HepG2 (cell line): Measurements from ENCODE around the gene TUBE1. TPM values are rescaled to one million over a fixed set of nuclear protein-coding genes. Genes with fewer than 3 reads are reported as not detected.
A peak's percentile ranks its signal among the peaks of the same experiment; 100 is the strongest.

Source experiments
- AGO1 ChIP-seq: fragments of 200-400 bp; formaldehyde crosslinking; IDR thresholded peaks from 2 replicates; pipeline ENCODE4 v1.6.1; 2017; ENCODE audit warnings: mild to moderate bottlenecking, low read depth, low read length, moderate library complexity; ENCODE audit not compliant: poor library complexity, severe bottlenecking
- ATAD3A ChIP-seq: sonication (generic); formaldehyde crosslinking; IDR thresholded peaks from 2 replicates; pipeline ENCODE4 v1.4.0; 2020; ENCODE audit warnings: missing genetic modification reagents
- EHMT2 ChIP-seq: fragments of 200-600 bp; sonication (generic); IDR thresholded peaks from 2 replicates; pipeline ENCODE4 v1.7.0; 2017; ENCODE audit warnings: antibody characterized with exemption, low read depth, low read length, borderline replicate concordance
- IKZF1 ChIP-seq: fragments of 450-650 bp; IDR thresholded peaks from 2 replicates; pipeline ENCODE4 v1.7.1; 2016
- KLF16 ChIP-seq, 2 experiments: sonication (generic) in 1 of 2; formaldehyde crosslinking in 1 of 2; IDR thresholded peaks; 2 replicates each; pipeline versions ENCODE4 v1.6.1 to v1.8.0; 2016 to 2023; ENCODE audit warnings: missing genetic modification reagents in 2 of 2, missing compliant biosample characterization in 1 of 2
- NAIF1 ChIP-seq: sonication (generic); formaldehyde crosslinking; IDR thresholded peaks from 2 replicates; pipeline ENCODE4 v1.5.0; 2020; ENCODE audit warnings: mild to moderate bottlenecking, missing genetic modification reagents, borderline replicate concordance
- STAG1 ChIP-seq: sonication (generic); formaldehyde crosslinking; IDR thresholded peaks from 2 replicates; pipeline ENCODE4 v1.4.0; 2020; ENCODE audit warnings: missing genetic modification reagents
- TCF12 ChIP-seq, 2 experiments: fragments of 450-650 bp in 1 of 2; sonication (generic) in 1 of 2; formaldehyde crosslinking in 1 of 2; IDR thresholded peaks; 2 replicates each; pipeline versions ENCODE4 v1.6.1 to v1.8.0; 2017 to 2022; ENCODE audit warnings: antibody characterized with exemption in 1 of 2, mild to moderate bottlenecking in 1 of 2, missing genetic modification reagents in 1 of 2, moderate library complexity in 1 of 2
- TOE1 ChIP-seq: sonication (generic); formaldehyde crosslinking; IDR thresholded peaks from 2 replicates; pipeline ENCODE4 v1.4.0; 2020; ENCODE audit warnings: mild to moderate bottlenecking, missing genetic modification reagents
- YY1 ChIP-seq: IDR thresholded peaks from 2 replicates; pipeline ENCODE4 v1.6.1; 2011; ENCODE audit warnings: low read length, low read depth, moderate library complexity, mild to moderate bottlenecking; ENCODE audit not compliant: insufficient read depth, insufficient replicate concordance
- ZNF570 ChIP-seq: sonication (generic); formaldehyde crosslinking; IDR thresholded peaks from 2 replicates; pipeline ENCODE4 v1.4.0; 2020; ENCODE audit warnings: mild to moderate bottlenecking, missing genetic modification reagents, borderline replicate concordance
- polyA plus RNA-seq, 8 experiments: library from polyadenylated mRNA; depleted of rRNA in 3 of 8; stranded (reverse) in 7 of 8; unstranded in 1 of 8; fragments of >200 nt; fragmentation: Illumina TruSeq in 4 of 8; extraction: Trizol in 4 of 8; gene quantifications; 2 replicates each; pipeline versions ENCODE4 v1.2.1 to v1.2.3, GENCODE V29; 2011 to 2016; ENCODE audit warnings: low read depth in 4 of 8, missing spikeins in 1 of 8, mixed read lengths in 1 of 8; ENCODE audit not compliant: insufficient read depth in 1 of 8
- total RNA-seq, 5 experiments: library from RNA; depleted of rRNA; stranded (reverse); fragments of >200 nt; fragmentation: Illumina TruSeq; extraction: Trizol; gene quantifications; 2 replicates each; pipeline ENCODE4 v1.2.3, GENCODE V29; 2016; ENCODE audit warnings: low read depth in 1 of 5
- TF ChIP-seq, protein P1 (sequence below): fragments of 450-650 bp; IDR thresholded peaks from 2 replicates; pipeline ENCODE4 v1.6.1; 2017; ENCODE audit warnings: mild to moderate bottlenecking
- TF ChIP-seq, protein P2 (sequence below): sonication (generic); formaldehyde crosslinking; IDR thresholded peaks from 2 replicates; pipeline ENCODE4 v1.4.0; 2020; ENCODE audit warnings: missing genetic modification reagents
- TF ChIP-seq, protein P3 (sequence below): IDR thresholded peaks from 2 replicates; pipeline ENCODE4 v1.4.0; 2020; ENCODE audit warnings: mild to moderate bottlenecking, missing genetic modification reagents

TUBE1 gene
- total and polyA plus RNA-seq, 2 of the 13 experiments (the other 11 are each of a cell fraction or from before 2014, with no cell fraction given): 17.3 to 22.6 TPM

DNA sequence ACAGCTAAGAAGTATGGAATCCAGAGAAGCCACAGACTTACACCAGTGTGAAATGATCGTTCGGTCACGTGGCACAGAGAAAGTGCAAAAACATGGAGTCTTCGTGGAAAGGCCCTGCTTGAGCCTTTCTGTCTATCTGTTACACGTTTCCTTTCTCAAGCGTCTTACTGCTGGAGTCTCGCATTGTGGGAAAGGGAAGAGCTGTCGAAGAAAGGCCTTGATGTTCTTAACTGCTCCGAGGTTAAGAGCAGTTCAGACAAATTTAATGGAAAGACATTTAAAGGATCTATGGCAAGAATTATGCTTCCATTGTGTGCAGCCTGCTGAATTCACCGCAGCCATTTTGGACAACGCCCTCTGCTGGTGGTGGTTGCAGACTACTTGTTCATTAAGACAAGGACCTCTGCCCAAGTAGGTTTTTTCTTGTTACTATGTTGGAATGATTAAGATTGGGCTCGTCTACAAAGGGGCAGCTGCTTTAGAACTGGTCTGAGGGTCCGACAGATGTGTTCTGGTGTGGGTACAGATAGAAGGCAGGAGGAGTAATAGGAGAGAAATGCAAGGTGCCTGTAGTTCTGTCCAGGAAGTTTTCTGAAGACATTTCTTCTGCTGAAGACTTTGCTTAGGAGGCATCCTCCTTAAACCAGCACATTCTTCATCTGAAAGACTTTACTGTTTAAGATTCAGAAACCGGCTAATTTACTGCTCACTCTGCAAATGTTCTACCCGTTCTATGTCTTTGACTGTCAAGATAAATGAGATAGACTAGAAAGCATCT, 58.0 kb downstream of the TUBE1 start (continued):
- TF ChIP-seq, protein P1, sequence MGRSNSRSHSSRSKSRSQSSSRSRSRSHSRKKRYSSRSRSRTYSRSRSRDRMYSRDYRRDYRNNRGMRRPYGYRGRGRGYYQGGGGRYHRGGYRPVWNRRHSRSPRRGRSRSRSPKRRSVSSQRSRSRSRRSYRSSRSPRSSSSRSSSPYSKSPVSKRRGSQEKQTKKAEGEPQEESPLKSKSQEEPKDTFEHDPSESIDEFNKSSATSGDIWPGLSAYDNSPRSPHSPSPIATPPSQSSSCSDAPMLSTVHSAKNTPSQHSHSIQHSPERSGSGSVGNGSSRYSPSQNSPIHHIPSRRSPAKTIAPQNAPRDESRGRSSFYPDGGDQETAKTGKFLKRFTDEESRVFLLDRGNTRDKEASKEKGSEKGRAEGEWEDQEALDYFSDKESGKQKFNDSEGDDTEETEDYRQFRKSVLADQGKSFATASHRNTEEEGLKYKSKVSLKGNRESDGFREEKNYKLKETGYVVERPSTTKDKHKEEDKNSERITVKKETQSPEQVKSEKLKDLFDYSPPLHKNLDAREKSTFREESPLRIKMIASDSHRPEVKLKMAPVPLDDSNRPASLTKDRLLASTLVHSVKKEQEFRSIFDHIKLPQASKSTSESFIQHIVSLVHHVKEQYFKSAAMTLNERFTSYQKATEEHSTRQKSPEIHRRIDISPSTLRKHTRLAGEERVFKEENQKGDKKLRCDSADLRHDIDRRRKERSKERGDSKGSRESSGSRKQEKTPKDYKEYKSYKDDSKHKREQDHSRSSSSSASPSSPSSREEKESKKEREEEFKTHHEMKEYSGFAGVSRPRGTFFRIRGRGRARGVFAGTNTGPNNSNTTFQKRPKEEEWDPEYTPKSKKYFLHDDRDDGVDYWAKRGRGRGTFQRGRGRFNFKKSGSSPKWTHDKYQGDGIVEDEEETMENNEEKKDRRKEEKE: no peak
- TF ChIP-seq TCF12 (IDR thresholded peaks at IDR 0.05): no peak
- TF ChIP-seq TCF12 (CRISPR knock-in tag; IDR thresholded peaks at IDR 0.05): no peak
- TF ChIP-seq STAG1 (CRISPR knock-in tag): peak; percentile 63
- no peak for TF ChIP-seq TOE1 (CRISPR knock-in tag)
- TF ChIP-seq IKZF1: no peak
- no peak for TF ChIP-seq AGO1
- TF ChIP-seq KLF16 (CRISPR knock-in tag; IDR thresholded peaks at IDR 0.05): no peak
- TF ChIP-seq, protein P2, sequence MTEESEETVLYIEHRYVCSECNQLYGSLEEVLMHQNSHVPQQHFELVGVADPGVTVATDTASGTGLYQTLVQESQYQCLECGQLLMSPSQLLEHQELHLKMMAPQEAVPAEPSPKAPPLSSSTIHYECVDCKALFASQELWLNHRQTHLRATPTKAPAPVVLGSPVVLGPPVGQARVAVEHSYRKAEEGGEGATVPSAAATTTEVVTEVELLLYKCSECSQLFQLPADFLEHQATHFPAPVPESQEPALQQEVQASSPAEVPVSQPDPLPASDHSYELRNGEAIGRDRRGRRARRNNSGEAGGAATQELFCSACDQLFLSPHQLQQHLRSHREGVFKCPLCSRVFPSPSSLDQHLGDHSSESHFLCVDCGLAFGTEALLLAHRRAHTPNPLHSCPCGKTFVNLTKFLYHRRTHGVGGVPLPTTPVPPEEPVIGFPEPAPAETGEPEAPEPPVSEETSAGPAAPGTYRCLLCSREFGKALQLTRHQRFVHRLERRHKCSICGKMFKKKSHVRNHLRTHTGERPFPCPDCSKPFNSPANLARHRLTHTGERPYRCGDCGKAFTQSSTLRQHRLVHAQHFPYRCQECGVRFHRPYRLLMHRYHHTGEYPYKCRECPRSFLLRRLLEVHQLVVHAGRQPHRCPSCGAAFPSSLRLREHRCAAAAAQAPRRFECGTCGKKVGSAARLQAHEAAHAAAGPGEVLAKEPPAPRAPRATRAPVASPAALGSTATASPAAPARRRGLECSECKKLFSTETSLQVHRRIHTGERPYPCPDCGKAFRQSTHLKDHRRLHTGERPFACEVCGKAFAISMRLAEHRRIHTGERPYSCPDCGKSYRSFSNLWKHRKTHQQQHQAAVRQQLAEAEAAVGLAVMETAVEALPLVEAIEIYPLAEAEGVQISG (CRISPR knock-in tag): peak; percentile 67
- TF ChIP-seq NAIF1 (CRISPR knock-in tag): no peak
- TF ChIP-seq EHMT2: peak; percentile 71; the same call in 1 of the 2 replicates
- TF ChIP-seq ATAD3A (CRISPR knock-in tag): no peak
- no peak for TF ChIP-seq ZNF570 (CRISPR knock-in tag)
- TF ChIP-seq, protein P3, sequence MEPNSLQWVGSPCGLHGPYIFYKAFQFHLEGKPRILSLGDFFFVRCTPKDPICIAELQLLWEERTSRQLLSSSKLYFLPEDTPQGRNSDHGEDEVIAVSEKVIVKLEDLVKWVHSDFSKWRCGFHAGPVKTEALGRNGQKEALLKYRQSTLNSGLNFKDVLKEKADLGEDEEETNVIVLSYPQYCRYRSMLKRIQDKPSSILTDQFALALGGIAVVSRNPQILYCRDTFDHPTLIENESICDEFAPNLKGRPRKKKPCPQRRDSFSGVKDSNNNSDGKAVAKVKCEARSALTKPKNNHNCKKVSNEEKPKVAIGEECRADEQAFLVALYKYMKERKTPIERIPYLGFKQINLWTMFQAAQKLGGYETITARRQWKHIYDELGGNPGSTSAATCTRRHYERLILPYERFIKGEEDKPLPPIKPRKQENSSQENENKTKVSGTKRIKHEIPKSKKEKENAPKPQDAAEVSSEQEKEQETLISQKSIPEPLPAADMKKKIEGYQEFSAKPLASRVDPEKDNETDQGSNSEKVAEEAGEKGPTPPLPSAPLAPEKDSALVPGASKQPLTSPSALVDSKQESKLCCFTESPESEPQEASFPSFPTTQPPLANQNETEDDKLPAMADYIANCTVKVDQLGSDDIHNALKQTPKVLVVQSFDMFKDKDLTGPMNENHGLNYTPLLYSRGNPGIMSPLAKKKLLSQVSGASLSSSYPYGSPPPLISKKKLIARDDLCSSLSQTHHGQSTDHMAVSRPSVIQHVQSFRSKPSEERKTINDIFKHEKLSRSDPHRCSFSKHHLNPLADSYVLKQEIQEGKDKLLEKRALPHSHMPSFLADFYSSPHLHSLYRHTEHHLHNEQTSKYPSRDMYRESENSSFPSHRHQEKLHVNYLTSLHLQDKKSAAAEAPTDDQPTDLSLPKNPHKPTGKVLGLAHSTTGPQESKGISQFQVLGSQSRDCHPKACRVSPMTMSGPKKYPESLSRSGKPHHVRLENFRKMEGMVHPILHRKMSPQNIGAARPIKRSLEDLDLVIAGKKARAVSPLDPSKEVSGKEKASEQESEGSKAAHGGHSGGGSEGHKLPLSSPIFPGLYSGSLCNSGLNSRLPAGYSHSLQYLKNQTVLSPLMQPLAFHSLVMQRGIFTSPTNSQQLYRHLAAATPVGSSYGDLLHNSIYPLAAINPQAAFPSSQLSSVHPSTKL (CRISPR knock-in tag): 0 out of 2 replicates have a peak, but pooled peaks have one; percentile 8
- TF ChIP-seq YY1: peak; percentile 92
